ENCODE results near the gene ABHD10.
A peak's percentile ranks its signal among the peaks of the same experiment; 100 is the strongest.

ABHD10 gene

GRCh38 chr3:111993038-111993437 is 14.2 kb downstream of the ABHD10 start:
- in situ Hi-C loops (cut with HindIII; ENCODE audit: low pct_ligation_motif_present, low sequenced_read_pairs): no loop called here
- Histone ChIP-seq H3K4me3 (ENCODE audit: low read depth, low read length) (no peak overlapping the region), H3K27me3 (replicated peaks) (no peaks in the 10 kb centered on the region), H3K36me3 (replicated peaks) (peaks cover 4% of the 10 kb centered on the region), H3K27ac (no peak overlapping the region)
- DNase-seq: no peak
- TF ChIP-seq, protein P1, sequence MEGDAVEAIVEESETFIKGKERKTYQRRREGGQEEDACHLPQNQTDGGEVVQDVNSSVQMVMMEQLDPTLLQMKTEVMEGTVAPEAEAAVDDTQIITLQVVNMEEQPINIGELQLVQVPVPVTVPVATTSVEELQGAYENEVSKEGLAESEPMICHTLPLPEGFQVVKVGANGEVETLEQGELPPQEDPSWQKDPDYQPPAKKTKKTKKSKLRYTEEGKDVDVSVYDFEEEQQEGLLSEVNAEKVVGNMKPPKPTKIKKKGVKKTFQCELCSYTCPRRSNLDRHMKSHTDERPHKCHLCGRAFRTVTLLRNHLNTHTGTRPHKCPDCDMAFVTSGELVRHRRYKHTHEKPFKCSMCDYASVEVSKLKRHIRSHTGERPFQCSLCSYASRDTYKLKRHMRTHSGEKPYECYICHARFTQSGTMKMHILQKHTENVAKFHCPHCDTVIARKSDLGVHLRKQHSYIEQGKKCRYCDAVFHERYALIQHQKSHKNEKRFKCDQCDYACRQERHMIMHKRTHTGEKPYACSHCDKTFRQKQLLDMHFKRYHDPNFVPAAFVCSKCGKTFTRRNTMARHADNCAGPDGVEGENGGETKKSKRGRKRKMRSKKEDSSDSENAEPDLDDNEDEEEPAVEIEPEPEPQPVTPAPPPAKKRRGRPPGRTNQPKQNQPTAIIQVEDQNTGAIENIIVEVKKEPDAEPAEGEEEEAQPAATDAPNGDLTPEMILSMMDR (IDR thresholded peaks at IDR 0.05; ENCODE audit: low read depth, low read length, missing control alignments): no peak

DNA sequence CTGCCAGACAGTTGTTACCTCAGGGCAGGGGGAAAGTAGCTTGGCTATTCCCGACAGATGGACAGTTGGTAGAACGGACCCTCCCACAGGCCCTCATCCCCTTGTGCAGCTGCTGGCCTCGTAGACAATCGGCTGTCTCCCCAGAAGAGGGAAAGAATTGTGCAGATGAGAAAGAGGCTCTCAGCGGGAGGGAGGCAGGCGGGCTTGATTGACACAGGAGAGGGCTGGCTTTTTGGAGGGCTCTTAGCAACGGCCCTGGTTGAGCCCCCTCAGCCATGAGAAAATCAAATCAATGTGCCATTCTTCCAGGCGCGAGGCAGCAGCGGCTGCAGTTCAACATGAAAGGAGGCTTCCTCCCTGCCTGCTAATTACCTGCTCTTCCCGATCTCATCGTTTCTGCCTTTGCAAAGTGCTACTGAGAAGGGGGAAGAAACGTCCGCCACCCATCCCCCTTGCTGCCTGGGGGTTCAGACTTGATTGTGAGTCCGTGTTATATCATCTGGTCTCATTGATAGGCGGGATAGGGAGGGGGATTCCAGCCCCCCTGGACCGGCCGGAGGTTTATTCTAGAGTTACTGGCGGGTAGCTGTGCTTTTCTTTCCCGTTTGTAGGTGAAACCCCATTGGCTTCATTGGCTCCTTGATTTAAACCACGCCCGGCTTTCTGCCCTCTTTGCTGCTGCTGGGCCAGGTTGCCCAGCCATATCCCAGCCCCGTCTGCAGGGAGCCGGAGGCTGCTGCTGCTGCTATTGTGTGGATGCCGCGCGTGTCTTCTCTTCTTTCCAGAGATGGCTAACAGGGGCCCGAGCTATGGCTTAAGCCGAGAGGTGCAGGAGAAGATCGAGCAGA is 20.0 kb downstream of the ABHD10 start, which contains the start of gene TAGLN3:
Gene TAGLN3, plus strand, starts transcription at position 287 of the 848 bp plus-strand sequence. Its CDS starts 501 bp downstream, at position 788.
- Histone ChIP-seq H3K27ac (no peak within 1 kb of the TSS), H3K4me3 (ENCODE audit: low read depth, low read length) (peak within 1 kb of the TSS; percentile 59), H3K27me3 (replicated peaks) (no peaks in the 10 kb centered on the region), H3K36me3 (replicated peaks) (no peaks in the 10 kb centered on the region)
- DNase-seq: no peak
- in situ Hi-C loops (cut with HindIII; ENCODE audit: low pct_ligation_motif_present, low sequenced_read_pairs): no loop called here
- TF ChIP-seq, protein P1 (IDR thresholded peaks at IDR 0.05; ENCODE audit: low read depth, low read length, missing control alignments): no peak

DNA sequence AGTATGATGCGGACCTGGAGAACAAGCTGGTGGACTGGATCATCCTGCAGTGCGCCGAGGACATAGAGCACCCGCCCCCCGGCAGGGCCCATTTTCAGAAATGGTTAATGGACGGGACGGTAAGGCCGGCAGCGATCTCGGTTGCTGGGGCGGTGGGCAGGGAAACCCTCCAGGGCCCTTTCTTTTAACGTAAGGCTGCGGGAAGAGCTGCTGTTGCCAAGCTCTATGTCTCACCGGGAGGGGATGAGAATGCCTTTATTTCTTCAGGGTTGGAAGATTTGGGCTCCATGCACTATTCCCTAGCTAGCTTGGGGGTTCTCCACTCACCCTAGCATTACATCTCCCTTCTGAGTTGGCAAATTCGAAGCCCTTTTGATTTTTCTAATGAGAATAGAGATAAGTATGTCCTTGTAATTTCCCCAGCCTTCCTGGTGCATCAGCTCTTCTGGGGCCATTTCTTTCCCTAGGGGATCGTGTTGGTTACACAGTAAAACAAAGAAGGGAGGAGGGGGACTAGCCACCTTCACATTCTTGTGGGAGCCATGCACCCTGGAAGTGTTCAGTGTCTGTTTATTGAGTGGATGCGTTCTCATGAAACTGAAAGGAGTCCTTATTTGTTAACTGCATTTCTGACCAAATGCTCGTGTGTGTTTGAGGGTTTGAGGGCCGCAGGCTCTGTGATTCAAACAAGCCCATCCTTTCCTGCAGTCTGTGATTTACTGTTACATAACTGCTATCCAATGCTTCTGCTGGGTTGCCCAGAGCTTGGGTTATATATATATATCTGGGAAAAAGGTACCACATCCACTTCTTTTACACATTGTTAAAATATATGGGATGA is 20.9 kb downstream of the ABHD10 start:
- in situ Hi-C loops (cut with HindIII; ENCODE audit: low pct_ligation_motif_present, low sequenced_read_pairs): no loop called here
- Histone ChIP-seq H3K27me3 (replicated peaks) (no peaks in the 10 kb centered on the region), H3K36me3 (replicated peaks) (no peaks in the 10 kb centered on the region), H3K4me3 (ENCODE audit: low read depth, low read length) (peak overlapping the region; percentile 59), H3K27ac (no peak overlapping the region)
- TF ChIP-seq, protein P1 (IDR thresholded peaks at IDR 0.05; ENCODE audit: low read depth, low read length, missing control alignments): no peak
- no peak for DNase-seq

DNA sequence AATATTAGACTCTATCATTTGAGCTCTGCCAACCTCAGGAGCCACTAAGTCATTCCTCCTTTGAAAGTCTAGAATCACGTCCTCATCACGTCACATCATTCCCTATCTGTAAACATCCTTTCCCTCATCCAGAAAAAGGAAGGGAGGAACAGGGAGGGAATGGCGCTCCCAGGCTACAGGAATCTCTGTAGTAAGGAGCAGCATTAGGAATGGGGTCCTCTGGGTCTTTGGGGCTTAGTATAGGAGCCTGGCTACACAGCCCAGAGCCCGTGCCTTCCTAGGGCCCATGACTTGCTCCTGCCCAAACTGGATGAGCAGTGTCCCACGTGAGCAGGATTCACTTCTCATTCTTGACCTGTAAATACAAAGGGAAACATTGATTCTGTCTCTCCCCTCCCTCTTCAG is 21.5 kb downstream of the ABHD10 start:
- Histone ChIP-seq H3K27ac (no peak overlapping the region), H3K27me3 (replicated peaks) (no peaks in the 10 kb centered on the region), H3K4me3 (ENCODE audit: low read depth, low read length) (no peak overlapping the region), H3K36me3 (replicated peaks) (no peaks in the 10 kb centered on the region)
- TF ChIP-seq, protein P1 (IDR thresholded peaks at IDR 0.05; ENCODE audit: low read depth, low read length, missing control alignments): no peak
- DNase-seq: no peak
- in situ Hi-C loops (cut with HindIII; ENCODE audit: low pct_ligation_motif_present, low sequenced_read_pairs): no loop called here

GRCh38 chr3:112000966-112001365 is 22.1 kb downstream of the ABHD10 start:
- TF ChIP-seq, protein P1 (IDR thresholded peaks at IDR 0.05; ENCODE audit: low read depth, low read length, missing control alignments): no peak
- Histone ChIP-seq H3K27ac (no peak overlapping the region), H3K36me3 (replicated peaks) (no peaks in the 10 kb centered on the region), H3K27me3 (replicated peaks) (no peaks in the 10 kb centered on the region), H3K4me3 (ENCODE audit: low read depth, low read length) (no peak overlapping the region)
- in situ Hi-C loops (cut with HindIII; ENCODE audit: low pct_ligation_motif_present, low sequenced_read_pairs): no loop called here
- no peak for DNase-seq
